Thoracic aorta (tissue), 2 donors: Measurements from ENCODE around the gene ABHD15. TPM values are rescaled to one million over a fixed set of nuclear protein-coding genes. Genes with fewer than 3 reads are reported as not detected.
"Not testable (repeated sequence)": the region's sequence is repeated elsewhere in the genome, so short reads cannot be mapped to it uniquely, and the experiment has no call there.

ENCODE experiments used
- ATAC-seq: fragments of 150-250 bp; one replicate; pipeline ENCODE4 v1.8.0; 2017; ENCODE audit warnings: low read depth; ENCODE audit not compliant: insufficient number of reproducible peaks, low FRiP score
- DNase-seq: peaks from one replicate; pipeline ENCODE4 v3.0.0-alpha.2; 2020; ENCODE audit warnings: low spot score
- H3K27ac ChIP-seq, 2 donors: fragments of 200-600 bp; sonication (generic); 1 replicate in 1 of 2; 2 replicates in 1 of 2; pipeline ENCODE4 v1.5.1; 2016; ENCODE audit warnings: mild to moderate bottlenecking in 2 of 2, moderate library complexity in 2 of 2
- H3K27me3 ChIP-seq: fragments of 200-600 bp; sonication (generic); replicated peaks from 2 replicates; pipeline ENCODE4 v1.6.0; 2016; ENCODE audit warnings: mild to moderate bottlenecking; ENCODE audit not compliant: insufficient read depth
- H3K36me3 ChIP-seq: fragments of 200-600 bp; sonication (generic); one replicate; pipeline ENCODE4 v1.5.1; 2016
- H3K4me1 ChIP-seq, 2 donors: fragments of 200-600 bp; sonication (generic); 1 replicate in 1 of 2; 2 replicates in 1 of 2; pipeline versions ENCODE4 v1.5.1 to v1.6.0; 2016; ENCODE audit warnings: low read depth in 2 of 2, mild to moderate bottlenecking in 1 of 2; ENCODE audit not compliant: control insufficient read depth in 1 of 2
- H3K4me3 ChIP-seq: fragments of 200-600 bp; sonication (generic); 2 replicates; pipeline ENCODE4 v1.5.1; 2016; ENCODE audit warnings: mild to moderate bottlenecking
- H3K9me3 ChIP-seq: fragments of 200-600 bp; sonication (generic); 2 replicates; pipeline ENCODE4 v1.5.1; 2016
- CTCF ChIP-seq: fragments of 200-600 bp; sonication (generic); IDR thresholded peaks from one replicate; pipeline ENCODE4 v1.5.1; 2019; ENCODE audit warnings: antibody characterized with exemption
- total RNA-seq, 2 donors: library from RNA; depleted of rRNA; stranded (reverse); fragments of >200 nt; gene quantifications; one replicate each; pipeline versions ENCODE4 v1.1.0 to v1.2.3, GENCODE V29; 2016

Gene ABHD15
- total RNA-seq, 2 donors from 2014 or later = 11.3 to 24.0 TPM

GRCh38 chr17:29559640-29560039 lies 7.2 kb downstream of the ABHD15 start:
- H3K27ac ChIP-seq = no peak overlapping the region
- no peaks in the 10 kb centered on the region for H3K36me3 ChIP-seq
- H3K4me3 ChIP-seq = no peak overlapping the region
- DNase-seq (no peak), ATAC-seq (no peak)
- H3K27me3 ChIP-seq = no peaks in the 10 kb centered on the region
- H3K9me3 ChIP-seq = no peaks in the 10 kb centered on the region
- no peaks in the 10 kb centered on the region for H3K4me1 ChIP-seq
- TF ChIP-seq CTCF = no peak

GRCh38 chr17:29558139-29558538 lies 8.7 kb downstream of the ABHD15 start:
- not testable (repeated sequence) for H3K9me3 ChIP-seq, H3K4me3 ChIP-seq, ATAC-seq, H3K36me3 ChIP-seq, H3K27ac ChIP-seq, H3K27me3 ChIP-seq, H3K4me1 ChIP-seq, DNase-seq

DNA sequence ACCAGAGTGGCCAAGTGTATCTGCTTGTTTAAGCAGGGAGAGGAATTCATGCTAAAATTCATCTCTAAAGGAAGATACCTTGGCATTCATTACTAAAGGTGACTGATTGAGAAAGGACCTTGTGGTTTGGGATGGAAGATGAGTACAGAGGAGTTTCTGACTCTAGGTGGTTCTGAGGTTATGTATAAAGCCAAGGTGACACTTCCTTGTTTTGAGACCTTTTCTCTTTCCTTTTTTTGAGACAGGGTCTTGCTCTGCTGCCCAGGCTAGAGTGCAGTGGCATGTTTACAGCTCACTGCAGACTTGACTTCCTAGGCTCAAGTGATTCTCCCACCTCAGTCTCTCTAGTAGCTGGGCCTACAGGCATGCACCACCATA lies 9.1 kb downstream of the ABHD15 start:
- DNase-seq (no peak), ATAC-seq (no peak)
- no peak overlapping the region for H3K4me3 ChIP-seq
- H3K4me1 ChIP-seq = no peaks in the 10 kb centered on the region
- no peaks in the 10 kb centered on the region for H3K36me3 ChIP-seq
- no peaks in the 10 kb centered on the region for H3K9me3 ChIP-seq
- TF ChIP-seq CTCF = no peak
- H3K27ac ChIP-seq = no peak overlapping the region
- no peaks in the 10 kb centered on the region for H3K27me3 ChIP-seq

- DNase-seq = no peak
- Histone ChIP-seq H3K4me3 (no peak overlapping the region), H3K4me1 (no peaks in the 10 kb centered on the region), H3K27ac (no peak overlapping the region), H3K27me3 (no peaks in the 10 kb centered on the region), H3K9me3 (no peaks in the 10 kb centered on the region), H3K36me3 (no peaks in the 10 kb centered on the region)
- no peak for ATAC-seq
- TF ChIP-seq CTCF = no peak
Observed at GRCh38 chr17:29557085-29557738, 9.6 kb downstream of the ABHD15 start.

DNA sequence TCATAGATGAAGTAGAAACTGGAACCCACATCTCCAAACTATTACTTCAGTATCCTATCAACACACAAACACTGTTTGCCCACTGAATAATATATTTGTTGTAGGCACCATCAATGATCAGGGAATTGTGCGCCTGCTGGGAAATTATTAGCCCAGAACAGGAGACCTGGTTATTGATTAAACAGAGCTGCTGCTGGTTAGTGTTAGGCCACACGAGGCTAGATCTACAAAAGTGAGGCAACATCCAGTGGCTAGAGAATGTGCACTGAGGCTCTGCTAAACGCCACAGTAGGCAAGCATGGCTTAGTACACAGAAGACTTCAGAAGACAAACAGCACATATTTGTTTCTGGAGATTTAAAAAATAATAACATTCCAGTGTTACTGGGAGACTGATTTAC lies 11.0 kb downstream of the ABHD15 start:
- H3K4me3 ChIP-seq = no peak overlapping the region
- no peaks in the 10 kb centered on the region for H3K4me1 ChIP-seq
- DNase-seq (no peak), ATAC-seq (no peak)
- no peaks in the 10 kb centered on the region for H3K9me3 ChIP-seq
- no peaks in the 10 kb centered on the region for H3K27me3 ChIP-seq
- H3K36me3 ChIP-seq = no peaks in the 10 kb centered on the region
- H3K27ac ChIP-seq = no peak overlapping the region
- no peak for TF ChIP-seq CTCF
